Measurements from ENCODE around the gene RPL32. TPM values are rescaled to one million over a fixed set of nuclear protein-coding genes. Genes with fewer than 3 reads are reported as not detected.

Gene RPL32
- total RNA-seq, 1 donor from 2014 or later = 1,479 TPM

GRCh38 chr3:12818273-12818672, 23.1 kb downstream of the RPL32 start:
- Mint-ChIP-seq H3K9me3 (ENCODE audit: unreplicated experiment) (no peaks in the 10 kb centered on the region), H3K36me3 (ENCODE audit: low read depth, unreplicated experiment) (peaks cover 7% of the 10 kb centered on the region), H3K4me3 (ENCODE audit: unreplicated experiment) (no peak overlapping the region), H3K27ac (ENCODE audit: unreplicated experiment) (no peak overlapping the region), H3K27me3 (ENCODE audit: low read depth, unreplicated experiment) (peaks cover 8% of the 10 kb centered on the region), H3K4me1 (ENCODE audit: low read depth, unreplicated experiment) (no peaks in the 10 kb centered on the region)
- Histone ChIP-seq H4K20me1 (ENCODE audit: insufficient read depth, low read length) (no peaks in the 10 kb centered on the region), H3K9me3 (ENCODE audit: insufficient read depth, low read depth, low read length) (no peaks in the 10 kb centered on the region), H3K4me3 (ENCODE audit: insufficient read depth, low read depth, low read length) (no peak overlapping the region), H2AFZ (ENCODE audit: low read depth, low read length) (no peak overlapping the region), H3K9ac (ENCODE audit: low read length) (no peak overlapping the region), H3K27ac (ENCODE audit: low read depth, low read length) (no peak overlapping the region), H3K36me3 (ENCODE audit: insufficient read depth, low read length) (no peaks in the 10 kb centered on the region), H3K27me3 (ENCODE audit: insufficient read depth, low read length) (no peaks in the 10 kb centered on the region), H3K4me1 (ENCODE audit: insufficient read depth, low read length) (no peaks in the 10 kb centered on the region), H3K4me2 (ENCODE audit: low read length) (no peak overlapping the region), H3K79me2 (ENCODE audit: insufficient read depth, low read length) (no peaks in the 10 kb centered on the region)
- DNase-seq (ENCODE audit: low read depth) (no peak), FAIRE-seq (no peak)
- TF ChIP-seq EZH2 (IDR thresholded peaks at IDR 0.05; ENCODE audit: insufficient read depth, low read length) (no peak), CTCF (IDR thresholded peaks at IDR 0.05; ENCODE audit: insufficient read depth, low read depth, low read length) (no peak)

- no peak for FAIRE-seq
- Mint-ChIP-seq H3K4me3 (ENCODE audit: unreplicated experiment) (no peak overlapping the region), H3K4me1 (ENCODE audit: low read depth, unreplicated experiment) (no peaks in the 10 kb centered on the region), H3K9me3 (ENCODE audit: unreplicated experiment) (no peaks in the 10 kb centered on the region), H3K27ac (ENCODE audit: unreplicated experiment) (no peak overlapping the region), H3K36me3 (ENCODE audit: low read depth, unreplicated experiment) (peaks cover 7% of the 10 kb centered on the region), H3K27me3 (ENCODE audit: low read depth, unreplicated experiment) (peaks cover 8% of the 10 kb centered on the region)
- Histone ChIP-seq H3K9ac (ENCODE audit: low read length) (no peak overlapping the region), H3K4me1 (ENCODE audit: insufficient read depth, low read length) (no peaks in the 10 kb centered on the region), H3K36me3 (ENCODE audit: insufficient read depth, low read length) (no peaks in the 10 kb centered on the region), H3K9me3 (ENCODE audit: insufficient read depth, low read depth, low read length) (no peaks in the 10 kb centered on the region), H3K4me3 (ENCODE audit: insufficient read depth, low read depth, low read length) (no peak overlapping the region), H3K27me3 (ENCODE audit: insufficient read depth, low read length) (no peaks in the 10 kb centered on the region), H2AFZ (ENCODE audit: low read depth, low read length) (no peak overlapping the region), H3K4me2 (ENCODE audit: low read length) (no peak overlapping the region), H4K20me1 (ENCODE audit: insufficient read depth, low read length) (no peaks in the 10 kb centered on the region), H3K27ac (ENCODE audit: low read depth, low read length) (no peak overlapping the region), H3K79me2 (ENCODE audit: insufficient read depth, low read length) (no peaks in the 10 kb centered on the region)
- DNase-seq (ENCODE audit: low read depth) = no peak
- no peak for TF ChIP-seq CTCF (IDR thresholded peaks at IDR 0.05; ENCODE audit: insufficient read depth, low read depth, low read length)
- no peak for TF ChIP-seq EZH2 (IDR thresholded peaks at IDR 0.05; ENCODE audit: insufficient read depth, low read length)
These were observed 24.0 kb downstream of the RPL32 start for GRCh38 chr3:12817343-12817710.

GRCh38 chr3:12816521-12817342, 24.6 kb downstream of the RPL32 start:
- Histone ChIP-seq H3K79me2 (ENCODE audit: insufficient read depth, low read length) (no peaks in the 10 kb centered on the region), H3K4me2 (ENCODE audit: low read length) (no peak overlapping the region), H3K27me3 (ENCODE audit: insufficient read depth, low read length) (no peaks in the 10 kb centered on the region), H3K36me3 (ENCODE audit: insufficient read depth, low read length) (no peaks in the 10 kb centered on the region), H2AFZ (ENCODE audit: low read depth, low read length) (no peak overlapping the region), H3K27ac (ENCODE audit: low read depth, low read length) (no peak overlapping the region), H4K20me1 (ENCODE audit: insufficient read depth, low read length) (no peaks in the 10 kb centered on the region), H3K4me1 (ENCODE audit: insufficient read depth, low read length) (no peaks in the 10 kb centered on the region), H3K9ac (ENCODE audit: low read length) (no peak overlapping the region), H3K9me3 (ENCODE audit: insufficient read depth, low read depth, low read length) (no peaks in the 10 kb centered on the region), H3K4me3 (ENCODE audit: insufficient read depth, low read depth, low read length) (no peak overlapping the region)
- H3K27ac Mint-ChIP-seq (ENCODE audit: unreplicated experiment) = no peak overlapping the region
- FAIRE-seq = no peak
- H3K36me3 Mint-ChIP-seq (ENCODE audit: low read depth, unreplicated experiment) = peaks cover 7% of the 10 kb centered on the region
- TF ChIP-seq EZH2 (IDR thresholded peaks at IDR 0.05; ENCODE audit: insufficient read depth, low read length) (no peak), CTCF (IDR thresholded peaks at IDR 0.05; ENCODE audit: insufficient read depth, low read depth, low read length) (no peak)
- peaks cover 8% of the 10 kb centered on the region for H3K27me3 Mint-ChIP-seq (ENCODE audit: low read depth, unreplicated experiment)
- DNase-seq (ENCODE audit: low read depth) = no peak
- H3K4me1 Mint-ChIP-seq (ENCODE audit: low read depth, unreplicated experiment) = no peaks in the 10 kb centered on the region
- no peak overlapping the region for H3K4me3 Mint-ChIP-seq (ENCODE audit: unreplicated experiment)
- H3K9me3 Mint-ChIP-seq (ENCODE audit: unreplicated experiment) = no peaks in the 10 kb centered on the region

Data from astrocyte (in vitro differentiated cells and primary cell).